NCI-H345 treated with DMSO at 0.1 percent for 48 hours (cell line): ENCODE results near the gene KLK8.

Experiments
- DNase-seq: peaks from one replicate; lab custom pipeline; 2025; ENCODE audit not compliant: unreplicated experiment; lab: John Stamatoyannopoulos, UW

Gene KLK8

GRCh38 chr19:51001515-51001914 is at the start of gene KLK8:
KLK8 (minus strand) TSS chr19:51001604; CDS start chr19:51001167, 437 bp downstream.
- no peak for DNase-seq

- DNase-seq: no peak
Measured at GRCh38 chr19:51047031-51047335, 45.6 kb upstream of the KLK8 start.

GRCh38 chr19:51044327-51044726 is 42.9 kb upstream of the KLK8 start:
- no peak for DNase-seq

GRCh38 chr19:51043497-51043896 is 42.1 kb upstream of the KLK8 start:
- no peak for DNase-seq

- DNase-seq: no peak
Measured at GRCh38 chr19:51040151-51040550, 38.7 kb upstream of the KLK8 start.

- DNase-seq: no peak
Measured at GRCh38 chr19:51036519-51036918, 35.1 kb upstream of the KLK8 start.

- no peak for DNase-seq
Measured at GRCh38 chr19:51034704-51035103, 33.3 kb upstream of the KLK8 start, which contains the start of gene KLK12. KLK12 (minus strand) TSS chr19:51035002; CDS start chr19:51034621, 381 bp downstream.

GRCh38 chr19:51031880-51032225 is 30.4 kb upstream of the KLK8 start:
- no peak for DNase-seq

GRCh38 chr19:51031220-51031879 is 29.9 kb upstream of the KLK8 start:
- DNase-seq: no peak

- no peak for DNase-seq
Measured at GRCh38 chr19:51030631-51031030, 29.2 kb upstream of the KLK8 start.

- no peak for DNase-seq
Measured at GRCh38 chr19:51029718-51030117, 28.3 kb upstream of the KLK8 start.

GRCh38 chr19:51027873-51028272 is 26.5 kb upstream of the KLK8 start:
- no peak for DNase-seq

GRCh38 chr19:51027126-51027806 is 25.9 kb upstream of the KLK8 start:
- no peak for DNase-seq

GRCh38 chr19:51026554-51026831 is 25.1 kb upstream of the KLK8 start, which contains the start of gene KLK11:
KLK11 (minus strand) TSS chr19:51026616; CDS start chr19:51025631, 985 bp downstream.
- DNase-seq: no peak

- DNase-seq: no peak
Measured at GRCh38 chr19:51025809-51026553, 24.6 kb upstream of the KLK8 start.

GRCh38 chr19:51025401-51025800 is 24.0 kb upstream of the KLK8 start:
- DNase-seq: no peak

GRCh38 chr19:51024924-51025323 is 23.5 kb upstream of the KLK8 start:
- no peak for DNase-seq

GRCh38 chr19:51023946-51024345 is 22.5 kb upstream of the KLK8 start:
- DNase-seq: no peak

GRCh38 chr19:51022526-51022925 is 21.1 kb upstream of the KLK8 start:
- DNase-seq: no peak

GRCh38 chr19:51020988-51021651 is 19.7 kb upstream of the KLK8 start:
- DNase-seq: no peak

- no peak for DNase-seq
Measured at GRCh38 chr19:51019544-51019925, 18.1 kb upstream of the KLK8 start, which contains the start of gene KLK10. KLK10 (minus strand) TSS chr19:51019709; CDS start chr19:51019130, 579 bp downstream.
